GM18502 (cell line): ENCODE data around the gene HOOK1.
A peak's percentile ranks its signal among the peaks of the same experiment; 100 is the strongest.
"Not testable (repeated sequence)": the region's sequence is repeated elsewhere in the genome, so short reads cannot be mapped to it uniquely, and the experiment has no call there.

Source experiments
- ATAC-seq: cut with Tn5 transposase; IDR thresholded peaks from one replicate; pipeline ENCODE4 v1.9.1; 2021; ENCODE audit warnings: mild to moderate bottlenecking; ENCODE audit not compliant: unreplicated experiment, poor library complexity

Gene HOOK1

GRCh38 chr1:59819566-59820438 lies 5.1 kb downstream of the HOOK1 start:
- ATAC-seq, result no peak

GRCh38 chr1:59827055-59827643 lies 12.4 kb downstream of the HOOK1 start:
- ATAC-seq, result no peak

- ATAC-seq, result no peak
Observed at GRCh38 chr1:59828160-59828559, 13.4 kb downstream of the HOOK1 start.

- ATAC-seq, result no peak
Observed at GRCh38 chr1:59831529-59831928, 16.8 kb downstream of the HOOK1 start.

DNA sequence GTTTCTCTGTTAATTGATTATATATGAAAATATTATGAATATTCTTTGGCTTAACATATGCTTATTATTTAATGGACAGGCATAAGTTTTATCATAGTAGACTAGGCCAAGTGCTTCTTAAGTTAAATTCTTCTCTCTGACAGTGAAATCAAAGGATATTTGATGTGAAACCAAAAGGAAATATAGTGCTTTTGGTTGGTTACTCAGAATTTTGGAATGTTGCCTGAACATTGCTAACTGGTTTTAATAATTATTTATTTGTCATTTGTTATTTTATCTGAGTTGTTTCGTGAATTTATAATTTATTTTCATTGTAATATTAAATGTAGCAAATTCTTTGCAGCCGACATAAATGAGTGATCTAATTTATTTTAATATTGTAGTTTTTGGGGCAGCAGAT lies 18.3 kb downstream of the HOOK1 start:
- ATAC-seq, result no peak

GRCh38 chr1:59833991-59834390 lies 19.2 kb downstream of the HOOK1 start:
- no peak for ATAC-seq

DNA sequence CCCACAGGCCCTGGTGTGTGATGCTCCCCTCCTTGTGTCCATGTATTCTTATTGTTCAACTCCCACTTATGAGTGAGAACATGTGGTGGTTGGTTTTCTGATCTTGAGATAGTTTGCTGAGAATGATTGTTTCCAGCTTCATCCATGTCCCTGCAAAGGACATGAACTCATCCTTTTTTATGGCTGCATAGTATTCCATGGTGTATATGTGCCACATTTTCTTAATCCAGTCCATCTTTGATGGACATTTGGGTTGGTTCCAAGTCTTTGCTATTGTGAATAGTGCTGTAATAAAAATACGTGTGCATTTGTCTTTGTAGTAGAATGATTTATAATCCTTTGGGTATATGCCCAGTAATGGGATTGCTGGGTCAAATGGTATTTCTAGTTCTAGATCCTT lies 23.1 kb downstream of the HOOK1 start:
- not testable (repeated sequence) for ATAC-seq

DNA sequence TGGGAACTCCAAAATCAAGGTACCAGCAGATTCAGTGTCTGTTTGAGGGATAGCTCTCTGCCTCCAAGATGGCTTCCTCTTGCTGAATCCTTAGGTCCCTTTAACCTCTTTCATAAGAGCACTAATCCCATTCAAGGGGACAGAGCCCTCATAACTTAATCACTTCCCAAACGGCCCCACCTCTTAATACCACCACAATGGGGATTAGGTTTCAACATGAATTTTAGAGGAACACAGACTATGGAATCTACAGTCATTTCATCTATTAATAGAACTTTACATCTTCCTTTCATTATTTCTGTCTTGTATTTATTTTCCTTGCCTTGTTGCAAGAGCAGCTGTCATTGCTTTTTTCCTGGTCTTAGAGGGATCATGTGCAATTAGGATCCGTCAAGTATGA lies 30.3 kb downstream of the HOOK1 start:
- ATAC-seq, result no peak

DNA sequence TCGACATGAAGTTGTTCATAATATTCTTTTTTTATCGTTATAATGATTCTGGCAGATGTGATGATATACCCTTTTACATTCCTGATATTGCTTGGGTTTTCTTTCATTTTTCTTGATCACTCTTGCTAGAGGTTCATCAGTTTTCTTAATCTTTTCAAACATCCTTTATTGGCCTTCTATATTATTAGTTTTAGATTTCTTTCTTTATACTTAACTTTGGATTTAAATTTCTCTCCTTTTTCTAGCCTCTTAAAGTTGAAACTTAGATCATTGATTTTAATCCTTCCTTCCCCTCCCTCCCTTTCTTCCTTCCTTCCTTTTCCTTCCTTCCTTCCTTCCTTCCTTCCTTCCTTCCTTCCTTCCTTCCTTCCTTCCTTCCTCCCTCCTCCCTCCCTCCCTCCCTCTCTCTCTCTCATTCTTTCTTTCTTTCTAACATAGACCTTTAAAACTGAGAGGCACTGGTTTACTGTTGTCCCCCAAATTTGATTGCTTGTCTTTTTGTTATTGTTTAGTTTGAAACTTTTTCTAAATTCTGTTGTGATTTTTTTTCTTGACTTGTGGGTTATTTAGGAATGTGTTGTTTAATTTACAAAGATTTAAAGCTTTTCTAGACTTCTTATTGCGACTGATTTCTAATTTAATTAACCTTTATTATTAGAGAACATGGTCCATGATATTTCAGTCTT lies 31.6 kb downstream of the HOOK1 start:
- no peak for ATAC-seq

DNA sequence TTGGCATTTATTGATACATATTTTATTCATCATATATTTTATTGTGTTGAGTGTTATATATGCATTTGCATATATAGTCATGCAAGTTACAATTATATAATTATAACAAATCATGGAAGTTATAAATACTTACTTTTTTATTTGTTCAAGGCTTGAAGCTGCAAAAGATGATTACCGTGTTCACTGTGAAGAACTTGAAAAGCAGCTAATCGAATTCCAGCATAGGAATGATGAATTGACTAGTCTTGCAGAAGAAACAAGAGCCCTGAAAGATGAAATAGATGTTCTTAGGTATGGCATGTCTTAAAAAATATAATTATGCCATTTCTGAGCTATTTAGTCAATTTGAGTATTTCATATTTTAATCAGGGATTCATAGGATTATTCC lies 32.1 kb downstream of the HOOK1 start:
- no peak for ATAC-seq

DNA sequence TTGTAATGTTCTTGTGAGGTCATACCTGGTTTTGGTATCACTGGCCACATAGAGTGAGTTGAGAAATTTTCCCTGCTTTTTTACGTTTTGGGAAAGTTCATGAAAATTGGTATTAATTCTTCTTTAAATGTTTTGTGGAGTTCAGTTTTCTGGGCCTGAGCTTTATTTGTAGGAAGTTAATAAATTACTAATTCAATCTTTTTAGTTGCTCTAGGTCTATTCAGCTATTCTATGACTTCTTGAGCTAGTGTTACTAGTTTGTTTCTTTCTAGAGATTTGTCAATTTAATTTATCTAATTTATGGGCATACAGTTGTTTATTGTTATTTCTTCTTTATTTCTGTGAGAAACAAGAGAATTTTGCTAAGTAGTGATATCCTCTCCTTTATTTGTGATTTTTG lies 37.4 kb downstream of the HOOK1 start:
- no peak for ATAC-seq

DNA sequence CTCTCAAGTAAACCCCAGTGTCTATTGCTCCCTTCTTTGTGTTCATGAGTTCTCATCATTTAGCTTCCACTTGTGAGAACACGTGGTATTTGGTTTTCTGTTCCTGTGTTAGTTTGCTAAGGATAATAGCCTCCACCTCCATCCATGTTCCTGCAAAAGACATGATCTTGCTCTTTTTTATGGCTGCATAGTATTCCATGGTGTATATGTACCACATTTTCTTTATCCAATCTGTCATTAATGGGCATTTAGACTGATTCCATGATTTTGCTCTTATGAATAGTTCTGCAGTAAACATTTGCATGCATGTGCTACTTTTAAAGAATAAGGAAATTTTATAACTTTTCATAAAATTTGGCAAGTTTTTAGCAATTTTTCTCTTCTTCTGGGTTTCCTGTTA lies 40.5 kb downstream of the HOOK1 start:
- ATAC-seq, result not testable (repeated sequence)

- ATAC-seq, result no peak
Observed at GRCh38 chr1:59856725-59857338, 42.1 kb downstream of the HOOK1 start.

GRCh38 chr1:59857679-59858354 lies 43.1 kb downstream of the HOOK1 start:
- no peak for ATAC-seq

DNA sequence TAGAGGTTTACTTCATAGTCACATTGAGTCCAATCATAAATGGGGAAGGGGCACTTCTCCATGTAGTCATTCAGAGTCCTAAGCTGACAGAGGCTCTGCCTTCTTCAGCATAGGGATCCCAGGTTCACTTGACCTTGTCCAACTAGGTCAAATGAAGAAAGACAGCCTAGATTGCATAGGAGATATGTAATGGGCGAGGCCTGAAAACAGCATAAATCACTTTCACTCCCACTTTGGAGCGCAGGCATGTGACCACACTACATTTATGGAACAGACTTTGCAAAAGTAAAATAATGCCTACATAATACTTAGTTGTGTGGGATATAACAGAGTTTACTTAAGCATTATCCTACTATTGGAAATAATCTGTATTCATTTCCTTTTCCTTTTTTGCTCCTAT lies 51.7 kb downstream of the HOOK1 start:
- ATAC-seq, result no peak

- ATAC-seq, result no peak
Observed at GRCh38 chr1:59871746-59872145, 57.0 kb downstream of the HOOK1 start.

- no peak for ATAC-seq
Observed at GRCh38 chr1:59877108-59877682, 62.4 kb downstream of the HOOK1 start.

- ATAC-seq, result no peak
Observed at GRCh38 chr1:59878370-59878769, 63.6 kb downstream of the HOOK1 start.

DNA sequence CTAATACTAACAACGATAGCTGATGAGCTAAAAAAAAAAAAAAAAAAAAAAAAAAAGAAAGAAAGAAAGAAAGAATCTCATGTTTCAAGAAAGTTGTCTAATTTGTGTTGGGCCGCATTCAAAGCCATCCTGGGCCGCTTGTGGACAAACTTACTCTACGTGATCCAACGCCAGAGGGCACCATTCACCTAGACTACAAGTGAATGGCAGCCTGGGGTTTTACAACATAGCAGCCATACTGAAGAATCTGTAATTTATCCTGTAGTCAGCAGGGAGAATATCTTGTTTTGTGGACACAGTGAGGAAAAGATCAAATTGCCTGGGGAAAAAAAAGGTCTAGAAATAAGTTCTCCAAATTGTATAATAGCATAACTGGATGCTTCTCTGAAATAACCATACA lies 64.8 kb downstream of the HOOK1 start:
- ATAC-seq, result peak; percentile 64

- no peak for ATAC-seq
Observed at GRCh38 chr1:59879996-59880505, 65.3 kb downstream of the HOOK1 start.
